K562 (cell line): ENCODE measurements around the gene ACTN1.

Experiments used
- ATF2 ChIP-seq: sonication (generic); formaldehyde crosslinking; IDR thresholded peaks from 2 replicates; pipeline ENCODE4 v1.8.1; 2022; ENCODE audit warnings: missing genetic modification reagents
- ATF3 ChIP-seq, 2 experiments: fragments of 450-650 bp in 1 of 2; sonication (generic) in 1 of 2; formaldehyde crosslinking in 1 of 2; IDR thresholded peaks in 1 of 2; conservative IDR thresholded peaks in 1 of 2; 2 replicates each; pipeline versions ENCODE4 v1.6.1 to v1.8.1; 2016 to 2023; ENCODE audit warnings: mild to moderate bottlenecking in 2 of 2, moderate library complexity in 2 of 2, inconsistent platforms in 1 of 2, missing genetic modification reagents in 1 of 2
- CTCF ChIP-seq, 3 experiments: IDR thresholded peaks in 2 of 3; conservative IDR thresholded peaks in 1 of 3; 2 replicates each; pipeline ENCODE4 v1.5.1; 2011 to 2012; ENCODE audit warnings: low read length in 3 of 3, mild to moderate bottlenecking in 3 of 3, control low read depth in 2 of 3, improper control_type of control experiment in 1 of 3, inconsistent platforms in 1 of 3, low read depth in 1 of 3, mixed read lengths in 1 of 3, moderate library complexity in 1 of 3; ENCODE audit not compliant: insufficient read depth in 2 of 3
- E2F1 ChIP-seq: sonication (generic); formaldehyde crosslinking; IDR thresholded peaks from 2 replicates; pipeline ENCODE4 v1.8.1; 2023; ENCODE audit warnings: mild to moderate bottlenecking, missing genetic modification reagents, moderate library complexity
- ETS1 ChIP-seq: conservative IDR thresholded peaks from 2 replicates; pipeline ENCODE4 v1.6.1; 2011; ENCODE audit warnings: low read depth, mild to moderate bottlenecking, low read length; ENCODE audit not compliant: control insufficient read depth
- KAT7 ChIP-seq: sonication (generic); formaldehyde crosslinking; IDR thresholded peaks from 2 replicates; pipeline ENCODE4 v1.8.0; 2022; ENCODE audit warnings: missing genetic modification reagents, mild to moderate bottlenecking, borderline replicate concordance
- PML ChIP-seq: IDR thresholded peaks from 2 replicates; pipeline ENCODE4 v1.6.1; 2012; ENCODE audit warnings: low read length, inconsistent platforms
- POLR2AphosphoS5 ChIP-seq: IDR thresholded peaks from 2 replicates; pipeline ENCODE4 v1.6.1; 2011; ENCODE audit warnings: mild to moderate bottlenecking, low read depth, low read length, moderate library complexity; ENCODE audit not compliant: control insufficient read depth, insufficient read depth
- RAD21 ChIP-seq, 2 experiments: fragments of 250-450 bp in 1 of 2; fragments of 450-650 bp in 1 of 2; sonication (Bioruptor Pico) in 1 of 2; formaldehyde crosslinking in 1 of 2; IDR thresholded peaks in 1 of 2; conservative IDR thresholded peaks in 1 of 2; 2 replicates each; pipeline versions ENCODE4 v1.4.0 to v1.8.0; 2020 to 2022; ENCODE audit warnings: mild to moderate bottlenecking in 2 of 2, moderate library complexity in 1 of 2
- REST ChIP-seq, 2 experiments: fragments of 450-650 bp; formaldehyde crosslinking in 1 of 2; IDR thresholded peaks; 2 replicates each; pipeline versions ENCODE4 v1.4.0 to v1.6.1; 2014 to 2020; ENCODE audit warnings: mild to moderate bottlenecking in 2 of 2, borderline replicate concordance in 1 of 2, low read depth in 1 of 2
- SAP30 ChIP-seq: fragments of 200-600 bp; sonication (generic); IDR thresholded peaks from 2 replicates; pipeline ENCODE4 v1.6.1; 2012; ENCODE audit warnings: borderline replicate concordance, low read depth, mild to moderate bottlenecking, moderate library complexity, low read length, control low read depth, inconsistent platforms; ENCODE audit not compliant: insufficient read depth, poor library complexity, severe bottlenecking
- SMARCE1 ChIP-seq: fragments of 450-650 bp; IDR thresholded peaks from 2 replicates; pipeline ENCODE4 v1.7.1; 2016; ENCODE audit warnings: mild to moderate bottlenecking
- ZNF146 ChIP-seq: IDR thresholded peaks from one replicate; pipeline ENCODE4 v1.6.1; 2018; ENCODE audit warnings: missing compliant biosample characterization; ENCODE audit not compliant: unreplicated experiment
- ZNF551 ChIP-seq: fragments of 250-450 bp; sonication (Bioruptor Pico); IDR thresholded peaks from 2 replicates; pipeline ENCODE4 v1.5.0; 2021; ENCODE audit warnings: mild to moderate bottlenecking, moderate library complexity

- TF ChIP-seq RAD21 (CRISPR knock-in tag; conservative IDR thresholded peaks at IDR 0.05 in 1 of 2, IDR thresholded peaks at IDR 0.05 in 1 of 2), result no peak
- no peak for TF ChIP-seq ETS1
- TF ChIP-seq POLR2AphosphoS5, result no peak
- TF ChIP-seq ATF3 (IDR thresholded peaks at IDR 0.05), result no peak
- TF ChIP-seq ATF3 (CRISPR knock-in tag; conservative IDR thresholded peaks at IDR 0.05), result no peak
- no peak for TF ChIP-seq ZNF146
- TF ChIP-seq E2F1, result no peak
- TF ChIP-seq ZNF551 (CRISPR knock-in tag), result no peak
- no peak for TF ChIP-seq CTCF (IDR thresholded peaks at IDR 0.05 in 2 of 3, conservative IDR thresholded peaks at IDR 0.05 in 1 of 3; ENCODE audit: insufficient read depth in 2 of 3, low read depth in 1 of 3, low read length in 3 of 3)
- TF ChIP-seq REST (IDR thresholded peaks at IDR 0.05; ENCODE audit: borderline replicate concordance), result no peak
- TF ChIP-seq REST (CRISPR knock-in tag; IDR thresholded peaks at IDR 0.05; ENCODE audit: low read depth), result no peak
- no peak for TF ChIP-seq SAP30
- no peak for TF ChIP-seq SMARCE1
- no peak for TF ChIP-seq KAT7 (CRISPR knock-in tag)
- no peak for TF ChIP-seq ATF2
- TF ChIP-seq PML, result no peak
Observed at GRCh38 chr14:68873376-68873775, 105.7 kb downstream of the ACTN1 start.
